Measurements from ENCODE around the gene LRRC37A2.
"Not testable (repeated sequence)": the region's sequence is repeated elsewhere in the genome, so short reads cannot be mapped to it uniquely, and the experiment has no call there.

Gene LRRC37A2

DNA sequence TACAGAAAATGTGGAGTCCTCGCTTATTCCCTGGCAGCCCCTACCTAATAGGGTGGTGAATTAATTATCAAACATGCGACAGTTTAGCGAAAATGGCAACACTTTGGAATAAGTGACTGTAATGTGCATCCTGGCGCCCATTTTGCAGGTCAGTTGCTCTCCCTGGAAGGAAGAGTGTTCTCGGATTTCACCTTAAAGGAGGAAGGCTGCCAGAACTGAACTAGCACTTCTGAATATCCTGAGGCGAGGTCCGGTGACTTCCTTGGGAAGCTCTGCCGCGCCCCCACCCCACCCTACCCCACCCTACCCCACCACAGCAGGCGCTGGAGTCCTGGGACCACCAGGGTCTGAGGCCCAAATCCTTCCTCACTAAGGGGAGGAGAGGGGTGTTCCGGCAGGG, at the start of gene LRRC37A2:
TSS of gene LRRC37A2 (plus strand) at position 301 of the 400 bp plus-strand sequence. CDS start 245 bp downstream, outside the sequence.
- not testable (repeated sequence) for H3K4me1 ChIP-seq (ENCODE audit: control insufficient read depth, insufficient read depth, low read length); H3K27ac ChIP-seq (ENCODE audit: low read depth, low read length); H3K27me3 ChIP-seq (ENCODE audit: control insufficient read depth, insufficient read depth, low read length); H3K36me3 ChIP-seq (ENCODE audit: control insufficient read depth, insufficient read depth, low read length); H3K9ac ChIP-seq (ENCODE audit: low read length); H3K4me3 ChIP-seq (ENCODE audit: low read length)

DNA sequence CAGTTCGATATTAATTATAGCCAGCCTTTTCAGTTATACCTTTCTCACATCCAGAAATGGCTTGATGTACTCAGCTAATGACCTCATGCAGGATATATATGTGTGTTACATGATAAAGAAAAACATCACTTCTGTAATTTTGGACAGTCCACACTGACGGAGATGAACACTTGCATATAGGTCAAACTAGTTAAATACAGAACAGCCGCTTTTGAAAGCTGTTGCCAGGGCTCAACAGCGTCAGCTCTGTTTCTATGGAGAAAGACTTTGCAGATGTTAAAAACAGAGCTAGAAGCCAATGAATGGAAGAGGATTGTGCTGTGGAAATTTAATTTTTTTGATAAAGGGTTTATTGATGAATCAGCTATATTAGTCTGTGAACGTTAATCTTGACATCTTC, 44.6 kb upstream of the LRRC37A2 start:
- not testable (repeated sequence) for H3K27me3 ChIP-seq (ENCODE audit: control insufficient read depth, insufficient read depth, low read length); H3K4me1 ChIP-seq (ENCODE audit: control insufficient read depth, insufficient read depth, low read length); H3K27ac ChIP-seq (ENCODE audit: low read depth, low read length); H3K9ac ChIP-seq (ENCODE audit: low read length); H3K36me3 ChIP-seq (ENCODE audit: control insufficient read depth, insufficient read depth, low read length); H3K4me3 ChIP-seq (ENCODE audit: low read length)

DNA sequence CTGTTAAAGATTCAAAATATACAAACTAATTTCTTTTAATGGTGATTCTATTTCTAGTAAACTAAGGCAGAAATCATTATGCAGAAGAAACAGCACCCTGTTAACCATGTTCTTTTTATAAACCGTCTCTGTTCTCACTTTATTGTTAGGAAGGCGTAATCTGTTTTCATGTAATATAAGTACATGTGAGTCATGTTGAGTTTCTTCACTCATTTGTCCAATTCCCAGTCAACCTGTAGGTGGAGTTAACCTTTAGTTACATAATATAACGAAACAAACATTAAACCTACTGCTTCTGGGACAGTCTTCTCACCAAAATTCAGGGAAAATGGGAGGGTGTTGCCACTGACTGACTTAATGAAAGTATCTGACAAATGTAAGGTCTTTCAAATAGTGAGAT, 37.8 kb upstream of the LRRC37A2 start:
- not testable (repeated sequence) for H3K9ac ChIP-seq (ENCODE audit: low read length); H3K27me3 ChIP-seq (ENCODE audit: control insufficient read depth, insufficient read depth, low read length); H3K27ac ChIP-seq (ENCODE audit: low read depth, low read length); H3K4me3 ChIP-seq (ENCODE audit: low read length); H3K36me3 ChIP-seq (ENCODE audit: control insufficient read depth, insufficient read depth, low read length); H3K4me1 ChIP-seq (ENCODE audit: control insufficient read depth, insufficient read depth, low read length)

DNA sequence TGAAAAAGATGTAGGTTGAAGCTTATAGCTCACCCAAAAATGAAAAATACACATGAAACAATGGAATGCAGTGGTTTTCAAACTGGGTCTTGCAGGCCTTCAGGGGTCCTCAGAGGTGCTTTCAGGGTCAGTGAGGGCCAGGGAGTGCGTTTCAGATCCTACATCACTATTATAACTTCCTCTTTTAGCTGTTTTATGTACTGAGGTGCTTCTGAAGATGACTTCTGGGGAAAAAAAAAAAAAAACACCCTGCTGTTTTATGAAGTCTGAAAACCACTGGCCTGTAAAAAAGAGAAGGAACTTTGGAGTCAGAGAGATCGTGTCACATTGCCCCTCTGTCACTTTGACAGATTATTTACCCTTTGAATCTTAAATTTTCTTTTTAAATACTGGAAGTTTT, 36.7 kb upstream of the LRRC37A2 start:
- not testable (repeated sequence) for H3K27me3 ChIP-seq (ENCODE audit: control insufficient read depth, insufficient read depth, low read length); H3K36me3 ChIP-seq (ENCODE audit: control insufficient read depth, insufficient read depth, low read length); H3K27ac ChIP-seq (ENCODE audit: low read depth, low read length); H3K4me1 ChIP-seq (ENCODE audit: control insufficient read depth, insufficient read depth, low read length); H3K4me3 ChIP-seq (ENCODE audit: low read length); H3K9ac ChIP-seq (ENCODE audit: low read length)

DNA sequence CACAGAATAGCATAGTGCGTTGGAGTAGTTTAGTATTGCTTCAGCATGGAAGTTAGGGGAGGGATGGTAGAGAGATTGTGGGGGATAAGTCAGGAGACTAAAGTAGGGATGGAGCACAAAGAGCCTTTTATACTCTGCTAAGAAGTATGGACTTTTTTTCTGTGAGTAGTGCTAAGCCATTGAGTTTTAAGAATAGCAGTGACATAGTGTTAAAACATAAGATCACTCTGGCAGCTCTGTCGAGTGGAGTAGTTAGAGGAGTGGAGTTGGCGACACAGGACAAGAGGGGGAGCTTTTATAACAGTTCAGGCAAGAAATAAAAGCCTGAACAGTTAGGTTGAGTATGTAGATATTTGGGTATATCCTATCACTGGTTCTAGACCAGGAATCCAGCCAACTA, 33.4 kb upstream of the LRRC37A2 start:
- not testable (repeated sequence) for H3K36me3 ChIP-seq (ENCODE audit: control insufficient read depth, insufficient read depth, low read length); H3K27me3 ChIP-seq (ENCODE audit: control insufficient read depth, insufficient read depth, low read length); H3K4me1 ChIP-seq (ENCODE audit: control insufficient read depth, insufficient read depth, low read length); H3K9ac ChIP-seq (ENCODE audit: low read length); H3K4me3 ChIP-seq (ENCODE audit: low read length); H3K27ac ChIP-seq (ENCODE audit: low read depth, low read length)

DNA sequence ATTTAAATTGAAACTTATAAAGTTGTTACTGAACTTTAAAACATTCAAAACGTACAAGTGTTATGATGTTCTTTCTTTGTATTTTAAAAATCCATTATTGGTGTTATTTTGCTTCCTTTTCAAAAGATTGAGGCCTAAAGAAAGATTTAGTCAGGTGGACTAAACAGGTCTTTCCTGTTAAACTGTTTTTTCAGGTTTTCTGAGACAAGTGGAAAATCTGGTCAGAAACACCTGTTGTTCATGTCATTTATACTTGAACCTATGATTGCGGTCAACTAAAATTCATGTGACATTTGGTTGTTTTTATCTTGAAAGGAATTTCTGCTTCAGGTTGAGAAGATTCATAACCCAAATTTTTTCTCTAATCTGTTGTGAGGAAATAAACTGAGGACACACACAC, 31.0 kb upstream of the LRRC37A2 start:
- H3K9ac ChIP-seq (ENCODE audit: low read length); H3K27me3 ChIP-seq (ENCODE audit: control insufficient read depth, insufficient read depth, low read length); H3K4me1 ChIP-seq (ENCODE audit: control insufficient read depth, insufficient read depth, low read length); H3K4me3 ChIP-seq (ENCODE audit: low read length); H3K36me3 ChIP-seq (ENCODE audit: control insufficient read depth, insufficient read depth, low read length); H3K27ac ChIP-seq (ENCODE audit: low read depth, low read length): not testable (repeated sequence)

DNA sequence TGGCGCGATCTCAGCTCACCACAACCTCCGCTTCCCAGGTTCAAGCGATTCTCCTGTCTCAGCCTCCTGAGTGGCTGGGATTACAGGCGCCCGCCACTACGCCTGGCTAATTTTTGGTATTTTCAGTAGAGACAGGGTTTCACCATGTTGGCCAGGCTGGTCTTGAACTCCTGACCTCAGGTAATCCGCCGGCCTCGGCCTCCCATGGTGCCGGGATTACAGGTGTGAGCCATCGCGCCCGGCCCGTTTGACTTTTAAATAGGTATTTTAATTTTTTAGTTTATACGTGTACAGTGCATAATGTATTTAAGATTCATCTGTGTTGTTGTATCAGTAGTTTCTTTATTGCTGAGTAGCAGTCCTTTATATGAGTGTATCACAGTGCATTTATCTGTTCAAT, 20.2 kb upstream of the LRRC37A2 start:
- H3K36me3 ChIP-seq (ENCODE audit: control insufficient read depth, insufficient read depth, low read length); H3K27ac ChIP-seq (ENCODE audit: low read depth, low read length); H3K4me3 ChIP-seq (ENCODE audit: low read length); H3K9ac ChIP-seq (ENCODE audit: low read length); H3K4me1 ChIP-seq (ENCODE audit: control insufficient read depth, insufficient read depth, low read length); H3K27me3 ChIP-seq (ENCODE audit: control insufficient read depth, insufficient read depth, low read length): not testable (repeated sequence)

DNA sequence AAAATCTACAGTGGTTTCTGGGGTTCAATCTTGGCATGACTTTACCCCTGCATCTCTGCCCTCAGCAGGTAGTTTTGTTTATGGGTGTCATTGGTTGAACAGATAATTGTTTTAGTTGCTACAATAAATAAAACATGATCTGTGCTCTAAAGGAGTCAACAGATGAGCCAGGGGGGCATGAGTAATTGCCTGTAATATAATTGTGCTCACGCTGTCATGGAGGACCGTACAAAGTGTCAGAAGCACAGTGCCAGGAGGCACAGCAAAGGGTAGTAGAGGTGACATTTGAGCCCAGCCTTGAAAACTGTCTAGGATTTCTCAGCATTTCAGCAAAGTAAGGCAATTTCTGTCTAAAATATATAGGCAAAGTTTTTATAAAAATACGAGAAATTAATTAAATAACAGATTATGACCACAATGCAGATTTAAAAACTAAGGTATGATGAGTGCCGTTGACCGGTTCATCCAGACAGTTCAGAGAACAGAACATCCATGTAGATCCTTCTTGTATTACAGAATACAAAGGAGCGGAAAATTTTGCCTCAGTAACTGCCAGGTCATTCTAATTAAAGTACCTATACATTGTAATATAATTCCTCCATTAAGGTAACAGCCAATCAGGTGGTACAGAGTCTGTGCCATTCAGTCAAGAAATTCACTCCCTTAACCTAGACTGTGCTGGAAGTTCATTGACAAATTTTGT, 12.7 kb upstream of the LRRC37A2 start:
- not testable (repeated sequence) for H3K36me3 ChIP-seq (ENCODE audit: control insufficient read depth, insufficient read depth, low read length); H3K27me3 ChIP-seq (ENCODE audit: control insufficient read depth, insufficient read depth, low read length); H3K4me1 ChIP-seq (ENCODE audit: control insufficient read depth, insufficient read depth, low read length); H3K4me3 ChIP-seq (ENCODE audit: low read length); H3K27ac ChIP-seq (ENCODE audit: low read depth, low read length); H3K9ac ChIP-seq (ENCODE audit: low read length)

DNA sequence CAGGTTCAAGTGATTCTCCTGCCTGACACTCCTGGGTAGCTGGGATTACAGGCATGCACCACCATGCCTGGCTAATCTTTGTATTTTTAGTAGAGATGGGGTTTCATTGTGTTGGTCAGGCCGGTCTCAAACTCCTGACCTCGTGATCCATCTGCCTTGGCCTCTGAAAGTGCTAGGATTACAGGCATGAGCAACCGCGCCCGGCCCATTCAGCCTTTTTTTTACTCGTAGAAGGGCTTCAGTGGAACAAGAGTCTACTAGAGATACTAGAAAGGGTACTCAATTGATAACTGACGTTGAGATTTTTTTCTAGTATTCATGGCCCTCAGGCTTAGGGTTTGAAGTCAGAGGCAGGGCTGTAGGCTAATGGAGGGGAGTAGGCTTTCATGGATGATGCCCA, 6.4 kb upstream of the LRRC37A2 start:
- not testable (repeated sequence) for H3K27ac ChIP-seq (ENCODE audit: low read depth, low read length); H3K4me3 ChIP-seq (ENCODE audit: low read length); H3K4me1 ChIP-seq (ENCODE audit: control insufficient read depth, insufficient read depth, low read length); H3K27me3 ChIP-seq (ENCODE audit: control insufficient read depth, insufficient read depth, low read length); H3K36me3 ChIP-seq (ENCODE audit: control insufficient read depth, insufficient read depth, low read length); H3K9ac ChIP-seq (ENCODE audit: low read length)

DNA sequence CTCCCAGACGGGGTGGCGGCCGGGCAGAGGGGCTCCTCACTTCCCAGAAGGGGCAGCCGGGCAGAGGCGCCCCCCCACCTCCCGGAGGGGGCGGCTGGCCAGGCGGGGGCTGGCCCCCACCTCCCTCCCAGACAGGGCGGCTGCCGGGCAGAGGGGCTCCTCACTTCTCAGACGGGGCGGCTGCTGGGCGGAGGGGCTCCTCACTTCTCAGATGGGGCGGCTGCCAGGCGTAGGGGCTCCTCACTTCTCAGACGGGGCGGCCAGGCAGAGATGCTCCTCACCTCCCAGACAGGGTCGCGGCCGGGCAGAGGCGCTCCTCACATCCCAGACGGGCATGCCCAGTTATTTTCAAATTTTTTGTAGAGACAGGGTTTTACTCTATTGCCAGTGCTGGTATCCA, 22.4 kb downstream of the LRRC37A2 start:
- H3K4me1 ChIP-seq (ENCODE audit: control insufficient read depth, insufficient read depth, low read length), result not testable (repeated sequence)

DNA sequence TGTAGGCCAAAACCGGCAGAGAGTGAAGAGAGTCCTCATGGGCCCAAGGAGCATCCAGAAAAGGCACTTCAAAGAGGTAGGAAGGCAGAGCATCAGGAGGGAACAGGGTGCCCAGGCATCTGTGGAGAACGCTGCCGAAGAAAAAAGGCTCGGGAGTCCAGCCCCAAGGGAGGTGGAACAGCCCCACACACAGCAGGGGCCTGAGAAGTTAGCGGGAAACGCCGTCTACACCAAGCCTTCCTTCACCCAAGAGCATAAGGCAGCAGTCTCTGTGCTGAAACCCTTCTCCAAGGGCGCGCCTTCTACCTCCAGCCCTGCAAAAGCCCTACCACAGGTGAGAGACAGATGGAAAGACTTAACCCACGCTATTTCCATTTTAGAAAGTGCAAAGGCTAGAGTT, 36.3 kb downstream of the LRRC37A2 start:
- not testable (repeated sequence) for H3K4me3 ChIP-seq (ENCODE audit: low read length); H3K9ac ChIP-seq (ENCODE audit: low read length); H3K4me1 ChIP-seq (ENCODE audit: control insufficient read depth, insufficient read depth, low read length); H3K36me3 ChIP-seq (ENCODE audit: control insufficient read depth, insufficient read depth, low read length); H3K27ac ChIP-seq (ENCODE audit: low read depth, low read length); H3K27me3 ChIP-seq (ENCODE audit: control insufficient read depth, insufficient read depth, low read length)

More for the DNA sequence above, 22.4 kb downstream of the LRRC37A2 start:
- H3K36me3 ChIP-seq (ENCODE audit: control insufficient read depth, insufficient read depth, low read length); H3K9ac ChIP-seq (ENCODE audit: low read length); H3K27me3 ChIP-seq (ENCODE audit: control insufficient read depth, insufficient read depth, low read length); H3K4me3 ChIP-seq (ENCODE audit: low read length); H3K27ac ChIP-seq (ENCODE audit: low read depth, low read length): not testable (repeated sequence)

DNA sequence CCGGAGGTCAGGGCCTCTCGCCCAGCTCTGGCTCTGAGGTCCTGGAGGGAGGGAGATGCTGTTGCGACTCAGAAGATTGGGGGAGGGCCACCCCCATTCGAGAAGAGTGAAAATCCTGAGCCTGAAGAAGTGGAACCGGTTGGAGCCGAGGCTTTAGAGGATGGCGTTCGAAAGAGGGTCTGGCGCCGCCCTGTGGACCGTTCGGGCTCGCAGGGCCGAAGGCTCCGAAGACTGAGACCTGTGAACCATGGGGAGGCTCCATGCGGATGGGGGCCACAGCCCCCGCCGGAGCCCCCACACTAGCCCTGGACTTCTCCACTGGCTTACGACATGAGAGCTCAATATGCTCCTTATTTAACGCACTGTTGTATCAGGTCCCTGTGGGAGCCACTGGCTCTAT, 46.9 kb downstream of the LRRC37A2 start:
- not testable (repeated sequence) for H3K36me3 ChIP-seq (ENCODE audit: control insufficient read depth, insufficient read depth, low read length); H3K4me3 ChIP-seq (ENCODE audit: low read length); H3K9ac ChIP-seq (ENCODE audit: low read length); H3K27me3 ChIP-seq (ENCODE audit: control insufficient read depth, insufficient read depth, low read length); H3K27ac ChIP-seq (ENCODE audit: low read depth, low read length); H3K4me1 ChIP-seq (ENCODE audit: control insufficient read depth, insufficient read depth, low read length)

DNA sequence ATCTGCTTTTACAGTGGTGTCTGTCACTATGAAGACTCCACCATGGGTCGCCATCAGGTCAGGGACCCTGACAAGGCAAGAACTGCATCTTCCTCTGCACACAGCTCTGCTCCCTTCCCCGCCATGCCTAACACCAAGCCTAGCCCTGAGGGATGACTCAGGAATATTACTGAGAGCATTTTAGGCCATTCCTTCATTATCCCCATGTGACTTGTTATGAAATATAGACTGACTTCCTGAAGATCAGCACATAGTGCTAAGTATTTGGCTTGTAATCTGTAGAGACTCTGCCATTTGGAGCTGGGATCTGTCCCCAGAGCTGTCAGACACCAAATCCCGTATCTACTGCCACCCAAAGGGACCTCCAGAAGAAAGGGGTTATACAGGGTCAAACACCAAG, 47.8 kb downstream of the LRRC37A2 start:
- H3K27me3 ChIP-seq (ENCODE audit: control insufficient read depth, insufficient read depth, low read length); H3K4me1 ChIP-seq (ENCODE audit: control insufficient read depth, insufficient read depth, low read length); H3K36me3 ChIP-seq (ENCODE audit: control insufficient read depth, insufficient read depth, low read length); H3K4me3 ChIP-seq (ENCODE audit: low read length); H3K27ac ChIP-seq (ENCODE audit: low read depth, low read length); H3K9ac ChIP-seq (ENCODE audit: low read length): not testable (repeated sequence)

Data from rectal smooth muscle tissue (tissue), 1 donor.